Ramos (cell line): ENCODE results near the gene KCNS1.
"Not testable (repeated sequence)": the region's sequence is repeated elsewhere in the genome, so short reads cannot be mapped to it uniquely, and the experiment has no call there.

Experiments
- in situ Hi-C: fragments of 300-500 bp; cut with MboI; formaldehyde crosslinking; loops from one replicate; pipeline ENCODE4 v1.14.3; 2022; ENCODE audit warnings: low sequenced_read_pairs; ENCODE audit not compliant: unreplicated experiment

The KCNS1 gene

GRCh38 chr20:45100563-45101245, at the start of gene KCNS1:
Gene KCNS1, minus strand, starts transcription at chr20:45101127. Its CDS starts 1,891 bp downstream, at chr20:45099236.
- in situ Hi-C loops = no loop called here

GRCh38 chr20:45149062-45149461, 48.1 kb upstream of the KCNS1 start:
- in situ Hi-C loops = no loop called here

- in situ Hi-C loops = no loop called here
These were observed 39.9 kb upstream of the KCNS1 start for GRCh38 chr20:45140836-45141235.

- in situ Hi-C loops = not testable (repeated sequence)
These were observed 38.9 kb upstream of the KCNS1 start for GRCh38 chr20:45139733-45140375.

- in situ Hi-C loops = no loop called here
These were observed 37.8 kb upstream of the KCNS1 start for GRCh38 chr20:45138561-45139300.

- in situ Hi-C loops = no loop called here
These were observed 36.0 kb upstream of the KCNS1 start for GRCh38 chr20:45136911-45137310.

GRCh38 chr20:45128099-45128498, 27.2 kb upstream of the KCNS1 start:
- in situ Hi-C loops = no loop called here

- in situ Hi-C loops = no loop called here
These were observed 23.4 kb upstream of the KCNS1 start, which contains the start of gene WFDC12 for GRCh38 chr20:45124365-45124764. Gene WFDC12, minus strand, starts transcription at chr20:45124465. Its CDS starts 18 bp downstream, at chr20:45124447.

- in situ Hi-C loops = no loop called here
These were observed 20.5 kb upstream of the KCNS1 start for GRCh38 chr20:45121388-45121787.

GRCh38 chr20:45119556-45120266, 18.8 kb upstream of the KCNS1 start:
- in situ Hi-C loops = no loop called here

- in situ Hi-C loops = no loop called here
These were observed 17.1 kb upstream of the KCNS1 start for GRCh38 chr20:45118028-45118427.

- in situ Hi-C loops = no loop called here
These were observed 16.7 kb upstream of the KCNS1 start for GRCh38 chr20:45117581-45117980.

GRCh38 chr20:45115829-45116228, 14.9 kb upstream of the KCNS1 start:
- in situ Hi-C loops = no loop called here

- in situ Hi-C loops = no loop called here
These were observed 14.5 kb upstream of the KCNS1 start for GRCh38 chr20:45115386-45115774.

GRCh38 chr20:45114465-45115385, 13.8 kb upstream of the KCNS1 start, which contains the start of gene WFDC5:
Gene WFDC5, minus strand, starts transcription at chr20:45115174. Its CDS starts 91 bp downstream, at chr20:45115083.
- in situ Hi-C loops = no loop called here

- in situ Hi-C loops = no loop called here
These were observed 12.9 kb upstream of the KCNS1 start for GRCh38 chr20:45113865-45114264.

- in situ Hi-C loops = no loop called here
These were observed 11.8 kb upstream of the KCNS1 start for GRCh38 chr20:45112754-45113153.

GRCh38 chr20:45111799-45112471, 11.0 kb upstream of the KCNS1 start:
- in situ Hi-C loops = no loop called here

GRCh38 chr20:45111285-45111684, 10.4 kb upstream of the KCNS1 start:
- in situ Hi-C loops = no loop called here
